Ascending aorta (tissue), 2 donors: ENCODE results near the gene PCA3. TPM values are rescaled to one million over a fixed set of nuclear protein-coding genes. Genes with fewer than 3 reads are reported as not detected.

Source experiments
- DNase-seq, 2 donors: peaks; one replicate each; pipeline ENCODE4 v3.0.0-alpha.2; 2019; ENCODE audit warnings: low spot score in 2 of 2
- H3K27ac ChIP-seq, 2 donors: fragments of 200-600 bp; sonication (generic); one replicate each; pipeline ENCODE4 v1.5.1; 2016 to 2017; ENCODE audit warnings: mild to moderate bottlenecking in 1 of 2
- H3K27me3 ChIP-seq: fragments of 200-600 bp; sonication (generic); one replicate; pipeline ENCODE4 v1.5.1; 2017
- H3K36me3 ChIP-seq, 2 donors: fragments of 200-600 bp; sonication (generic); one replicate each; pipeline ENCODE4 v1.5.1; 2016
- H3K4me1 ChIP-seq, 2 donors: fragments of 200-600 bp; sonication (generic); one replicate each; pipeline ENCODE4 v1.5.1; 2016 to 2017; ENCODE audit warnings: mild to moderate bottlenecking in 1 of 2
- H3K4me3 ChIP-seq, 2 donors: fragments of 200-600 bp; sonication (generic); one replicate each; pipeline ENCODE4 v1.5.1; 2016 to 2017; ENCODE audit warnings: mild to moderate bottlenecking in 1 of 2
- H3K9me3 ChIP-seq, 2 donors: fragments of 200-600 bp; sonication (generic); one replicate each; pipeline ENCODE4 v1.5.1; 2016
- CTCF ChIP-seq, 3 experiments: fragments of 200-600 bp in 2 of 3; fragments of 450-650 bp in 1 of 3; sonication (generic) in 2 of 3; IDR thresholded peaks; one replicate each; pipeline ENCODE4 v1.5.1; 2016 to 2019; ENCODE audit warnings: antibody characterized with exemption in 3 of 3, mild to moderate bottlenecking in 1 of 3, moderate library complexity in 1 of 3
- intact Hi-C: fragments of 100-400 bp; cut with DNase I; formaldehyde crosslinking; loops from one replicate; pipeline ENCODE4 v1.15.1; 2023
- total RNA-seq: library from RNA; depleted of rRNA; stranded (reverse); fragments of >200 nt; gene quantifications from one replicate; pipeline ENCODE4 v1.1.0, GENCODE V29; 2016

PCA3 gene
- total RNA-seq, 1 donor from 2014 or later: not detected

GRCh38 chr9:76766126-76766525 lies 1.9 kb downstream of the PCA3 start:
- H3K27ac ChIP-seq: no peak overlapping the region
- DNase-seq: no peak
- no peaks in the 10 kb centered on the region for H3K9me3 ChIP-seq
- intact Hi-C loops: no loop called here
- peaks cover 7 to 17% of the 10 kb centered on the region in 2 donors for H3K36me3 ChIP-seq
- H3K4me3 ChIP-seq: no peak overlapping the region
- TF ChIP-seq CTCF (IDR thresholded peaks at IDR 0.05): no peak
- no peaks in the 10 kb centered on the region for H3K27me3 ChIP-seq
- H3K4me1 ChIP-seq: no peaks in the 10 kb centered on the region

GRCh38 chr9:76772686-76773445 lies 8.6 kb downstream of the PCA3 start:
- peak overlapping the region in 1 of 2 donors; percentile 50 for H3K27ac ChIP-seq
- no peak for TF ChIP-seq CTCF (IDR thresholded peaks at IDR 0.05)
- DNase-seq: no peak
- H3K4me1 ChIP-seq: peaks cover 4 to 15% of the 10 kb centered on the region in 2 donors
- H3K4me3 ChIP-seq: no peak overlapping the region
- H3K9me3 ChIP-seq: no peaks in the 10 kb centered on the region
- H3K36me3 ChIP-seq: no peaks in the 10 kb centered on the region
- intact Hi-C loops: no loop called here
- H3K27me3 ChIP-seq: no peaks in the 10 kb centered on the region

- Histone ChIP-seq H3K4me3 (no peak overlapping the region), H3K36me3 (peaks cover 0 to 6% of the 10 kb centered on the region in 2 donors), H3K4me1 (peaks cover 0 to 3% of the 10 kb centered on the region in 2 donors), H3K27ac (no peak overlapping the region), H3K27me3 (no peaks in the 10 kb centered on the region), H3K9me3 (no peaks in the 10 kb centered on the region)
- DNase-seq: no peak
- intact Hi-C loops: no loop called here
- no peak for TF ChIP-seq CTCF (IDR thresholded peaks at IDR 0.05)
Observed at GRCh38 chr9:76784881-76785280, 20.6 kb downstream of the PCA3 start.

GRCh38 chr9:76785501-76785900 lies 21.3 kb downstream of the PCA3 start:
- no peak for DNase-seq
- Histone ChIP-seq H3K4me3 (no peak overlapping the region), H3K27ac (no peak overlapping the region), H3K27me3 (no peaks in the 10 kb centered on the region), H3K36me3 (peaks cover 0 to 6% of the 10 kb centered on the region in 2 donors), H3K4me1 (peaks cover 0 to 3% of the 10 kb centered on the region in 2 donors), H3K9me3 (no peaks in the 10 kb centered on the region)
- intact Hi-C loops: no loop called here
- TF ChIP-seq CTCF (IDR thresholded peaks at IDR 0.05): no peak

GRCh38 chr9:76787677-76788076 lies 23.4 kb downstream of the PCA3 start:
- intact Hi-C loops: no loop called here
- peaks cover 0 to 3% of the 10 kb centered on the region in 2 donors for H3K4me1 ChIP-seq
- DNase-seq: no peak

More at GRCh38 chr9:76787677-76788076, 23.4 kb downstream of the PCA3 start:
- Histone ChIP-seq H3K36me3 (peaks cover 0 to 4% of the 10 kb centered on the region in 2 donors), H3K9me3 (no peaks in the 10 kb centered on the region), H3K27ac (no peak overlapping the region), H3K27me3 (no peaks in the 10 kb centered on the region), H3K4me3 (no peak overlapping the region)
- TF ChIP-seq CTCF (IDR thresholded peaks at IDR 0.05): no peak
